ENCODE results near the gene DAB2.

The DAB2 gene

DNA sequence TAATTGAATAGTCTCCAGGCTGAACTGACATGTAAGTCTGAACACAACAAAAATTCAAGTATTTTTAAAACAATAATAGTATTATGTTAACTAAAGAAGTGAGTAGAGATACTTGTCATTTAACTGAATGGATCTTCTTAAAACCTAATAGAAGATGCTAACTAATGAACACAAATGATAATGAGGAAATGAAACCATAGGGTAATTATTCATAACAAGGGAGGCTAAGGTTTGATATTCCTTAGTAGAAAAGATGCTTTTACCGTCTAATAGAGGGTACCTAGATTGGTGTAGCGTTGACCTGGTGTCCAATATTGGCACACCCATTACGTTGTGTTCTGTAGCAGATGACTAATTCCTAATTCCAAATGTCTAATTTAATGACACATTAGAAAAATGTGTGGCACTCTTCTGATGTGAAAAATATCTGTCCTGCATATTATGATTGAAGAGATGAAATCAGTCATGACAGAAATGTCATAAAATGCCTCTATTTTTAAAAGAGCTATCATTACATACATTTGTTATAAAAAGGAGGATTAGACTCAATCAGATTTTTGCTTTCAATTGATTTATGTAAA, 14.9 kb upstream of the DAB2 start:
- Histone ChIP-seq H3K36me3 (ENCODE audit: control insufficient read depth in 2 of 2, insufficient read depth in 2 of 2, low read length in 2 of 2) (no peaks in the 10 kb centered on the region), H3K27me3 (ENCODE audit: control insufficient read depth in 2 of 2, insufficient read depth in 2 of 2, low read length in 2 of 2) (no peaks in the 10 kb centered on the region), H3K27ac (ENCODE audit: low read depth in 2 of 2, low read length in 2 of 2) (no peak overlapping the region), H3K9ac (ENCODE audit: low read depth in 1 of 2, low read length in 2 of 2) (no peak overlapping the region), H3K4me1 (ENCODE audit: control insufficient read depth in 2 of 2, insufficient read depth in 2 of 2, low read length in 2 of 2) (peaks cover 0 to 9% of the 10 kb centered on the region in 2 donors), H3K4me3 (ENCODE audit: low read length in 2 of 2) (no peak overlapping the region), H3K9me3 (ENCODE audit: control insufficient read depth in 2 of 2, low read length in 2 of 2) (no peaks in the 10 kb centered on the region)

DNA sequence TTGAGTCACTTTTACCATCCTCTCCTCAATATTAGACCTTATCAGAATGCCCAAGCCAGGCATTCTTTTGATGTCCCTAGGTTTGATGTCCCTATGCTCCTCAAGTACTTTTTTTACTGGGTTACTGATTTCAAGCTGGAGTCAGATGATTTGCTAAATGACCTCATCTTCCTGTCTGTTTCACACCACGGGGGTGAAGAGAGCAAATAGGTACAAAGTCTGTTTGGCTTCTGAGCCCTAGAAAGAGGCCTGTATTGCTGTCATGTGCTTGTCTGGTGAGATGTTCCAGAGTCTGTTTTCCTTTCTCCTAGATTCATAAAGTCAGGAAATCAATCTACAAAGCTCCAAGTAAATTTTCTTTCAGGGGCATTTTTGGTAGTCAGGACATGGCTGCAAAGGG, 12.7 kb upstream of the DAB2 start:
- Histone ChIP-seq H3K27ac (ENCODE audit: low read depth in 2 of 2, low read length in 2 of 2) (peak overlapping the region; percentile 27 to 71), H3K4me3 (ENCODE audit: low read length in 2 of 2) (no peak overlapping the region), H3K27me3 (ENCODE audit: control insufficient read depth in 2 of 2, insufficient read depth in 2 of 2, low read length in 2 of 2) (no peaks in the 10 kb centered on the region), H3K4me1 (ENCODE audit: control insufficient read depth in 2 of 2, insufficient read depth in 2 of 2, low read length in 2 of 2) (peaks cover 0 to 22% of the 10 kb centered on the region in 2 donors), H3K36me3 (ENCODE audit: control insufficient read depth in 2 of 2, insufficient read depth in 2 of 2, low read length in 2 of 2) (no peaks in the 10 kb centered on the region), H3K9ac (ENCODE audit: low read depth in 1 of 2, low read length in 2 of 2) (no peak overlapping the region), H3K9me3 (ENCODE audit: control insufficient read depth in 2 of 2, low read length in 2 of 2) (no peaks in the 10 kb centered on the region)

DNA sequence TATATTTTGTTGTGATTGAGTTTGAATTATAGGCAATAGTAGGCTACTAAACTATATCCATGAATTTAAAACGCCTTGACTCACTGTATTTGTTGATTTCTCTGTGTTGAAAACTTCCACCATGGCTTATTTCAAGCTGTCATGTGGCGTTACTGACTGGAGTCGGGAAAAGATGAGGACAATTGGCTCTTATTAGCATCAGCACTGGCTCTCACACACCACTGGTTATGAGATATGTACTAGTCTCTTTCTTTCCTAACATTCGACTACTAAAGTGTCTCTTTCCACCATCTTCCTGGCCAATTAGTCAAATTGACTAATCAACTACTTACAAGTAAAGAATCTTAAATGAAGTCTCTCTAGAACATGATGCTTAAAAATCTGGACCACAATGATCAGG, 9.1 kb upstream of the DAB2 start:
- Histone ChIP-seq H3K9me3 (ENCODE audit: control insufficient read depth in 2 of 2, low read length in 2 of 2) (no peaks in the 10 kb centered on the region), H3K9ac (ENCODE audit: low read depth in 1 of 2, low read length in 2 of 2) (no peak overlapping the region), H3K4me1 (ENCODE audit: control insufficient read depth in 2 of 2, insufficient read depth in 2 of 2, low read length in 2 of 2) (peaks cover 0 to 22% of the 10 kb centered on the region in 2 donors), H3K27me3 (ENCODE audit: control insufficient read depth in 2 of 2, insufficient read depth in 2 of 2, low read length in 2 of 2) (peaks cover 0 to 2% of the 10 kb centered on the region in 2 donors), H3K27ac (ENCODE audit: low read depth in 2 of 2, low read length in 2 of 2) (peak overlapping the region; percentile 61 to 65), H3K36me3 (ENCODE audit: control insufficient read depth in 2 of 2, insufficient read depth in 2 of 2, low read length in 2 of 2) (no peaks in the 10 kb centered on the region), H3K4me3 (ENCODE audit: low read length in 2 of 2) (no peak overlapping the region)

DNA sequence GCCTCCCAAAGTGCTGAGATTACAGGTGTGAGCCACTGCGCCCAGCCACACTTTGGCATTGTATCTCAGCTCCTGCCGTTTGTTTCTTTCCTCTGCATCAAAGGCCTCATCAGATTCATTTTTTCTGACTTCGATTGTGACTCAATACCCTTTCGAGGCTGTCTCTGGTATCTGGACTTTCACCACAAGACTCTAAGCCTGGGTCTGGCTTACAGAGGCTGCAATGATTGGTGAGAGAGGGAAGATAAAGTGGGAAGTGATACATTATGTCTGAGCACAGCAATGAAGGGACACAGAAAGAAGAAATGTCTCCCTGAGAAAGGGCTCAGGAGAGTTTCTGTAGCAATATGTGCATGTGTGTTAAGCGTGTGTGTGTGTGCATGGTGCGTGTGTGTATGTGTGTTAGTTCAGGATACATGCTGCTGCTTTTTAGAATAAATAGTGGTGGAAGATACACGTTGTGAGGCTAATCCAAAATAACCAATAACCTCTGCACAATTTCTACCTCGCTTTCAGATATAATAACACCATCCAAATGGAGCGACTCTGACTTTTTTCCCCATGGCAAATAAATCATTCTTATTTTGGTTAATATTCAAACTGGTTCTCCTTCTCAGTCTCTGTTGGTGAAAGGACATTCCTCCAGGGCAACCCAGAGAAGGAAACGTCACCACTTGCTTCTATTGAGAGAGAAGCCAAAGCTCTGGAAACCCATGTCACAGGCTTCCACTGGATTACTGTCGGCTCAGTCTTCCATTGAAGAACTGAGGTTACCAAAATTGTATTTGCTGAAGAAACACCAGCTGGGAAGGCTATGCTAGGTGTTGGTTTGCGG, 8.1 kb upstream of the DAB2 start:
- H3K36me3 ChIP-seq (ENCODE audit: control insufficient read depth in 2 of 2, insufficient read depth in 2 of 2, low read length in 2 of 2), result no peaks in the 10 kb centered on the region
- no peak overlapping the region for H3K9ac ChIP-seq (ENCODE audit: low read depth in 1 of 2, low read length in 2 of 2)
- H3K9me3 ChIP-seq (ENCODE audit: control insufficient read depth in 2 of 2, low read length in 2 of 2), result no peaks in the 10 kb centered on the region
- peak overlapping the region; percentile 61 to 65 for H3K27ac ChIP-seq (ENCODE audit: low read depth in 2 of 2, low read length in 2 of 2)
- H3K27me3 ChIP-seq (ENCODE audit: control insufficient read depth in 2 of 2, insufficient read depth in 2 of 2, low read length in 2 of 2), result peaks cover 0 to 2% of the 10 kb centered on the region in 2 donors
- H3K4me3 ChIP-seq (ENCODE audit: low read length in 2 of 2), result no peak overlapping the region
- peaks cover 0 to 22% of the 10 kb centered on the region in 2 donors for H3K4me1 ChIP-seq (ENCODE audit: control insufficient read depth in 2 of 2, insufficient read depth in 2 of 2, low read length in 2 of 2)

DNA sequence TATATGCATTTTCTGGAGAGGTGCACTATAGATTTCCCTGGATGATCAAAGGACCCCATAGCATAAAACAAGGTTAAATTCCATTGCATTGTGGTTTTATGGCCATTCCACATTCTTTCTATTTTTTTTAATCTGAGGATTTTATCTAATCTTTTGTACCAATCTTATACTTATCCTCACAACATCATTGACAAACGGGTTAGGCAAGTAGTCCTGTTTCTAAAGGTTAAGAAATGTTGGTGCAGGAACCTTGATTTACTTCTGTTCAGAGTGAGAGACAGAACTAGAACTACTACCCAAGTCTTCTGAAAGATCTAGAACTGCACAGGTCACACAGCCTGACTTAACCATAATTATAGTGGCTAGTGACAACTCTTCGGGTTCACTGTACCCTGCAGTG, 5.7 kb upstream of the DAB2 start:
- H3K9me3 ChIP-seq (ENCODE audit: control insufficient read depth in 2 of 2, low read length in 2 of 2), result no peaks in the 10 kb centered on the region
- H3K27ac ChIP-seq (ENCODE audit: low read depth in 2 of 2, low read length in 2 of 2), result no peak overlapping the region
- no peak overlapping the region for H3K4me3 ChIP-seq (ENCODE audit: low read length in 2 of 2)
- no peak overlapping the region for H3K9ac ChIP-seq (ENCODE audit: low read depth in 1 of 2, low read length in 2 of 2)
- H3K36me3 ChIP-seq (ENCODE audit: control insufficient read depth in 2 of 2, insufficient read depth in 2 of 2, low read length in 2 of 2), result no peaks in the 10 kb centered on the region
- H3K27me3 ChIP-seq (ENCODE audit: control insufficient read depth in 2 of 2, insufficient read depth in 2 of 2, low read length in 2 of 2), result peaks cover 0 to 2% of the 10 kb centered on the region in 2 donors
- H3K4me1 ChIP-seq (ENCODE audit: control insufficient read depth in 2 of 2, insufficient read depth in 2 of 2, low read length in 2 of 2), result peaks cover 6 to 27% of the 10 kb centered on the region in 2 donors

DNA sequence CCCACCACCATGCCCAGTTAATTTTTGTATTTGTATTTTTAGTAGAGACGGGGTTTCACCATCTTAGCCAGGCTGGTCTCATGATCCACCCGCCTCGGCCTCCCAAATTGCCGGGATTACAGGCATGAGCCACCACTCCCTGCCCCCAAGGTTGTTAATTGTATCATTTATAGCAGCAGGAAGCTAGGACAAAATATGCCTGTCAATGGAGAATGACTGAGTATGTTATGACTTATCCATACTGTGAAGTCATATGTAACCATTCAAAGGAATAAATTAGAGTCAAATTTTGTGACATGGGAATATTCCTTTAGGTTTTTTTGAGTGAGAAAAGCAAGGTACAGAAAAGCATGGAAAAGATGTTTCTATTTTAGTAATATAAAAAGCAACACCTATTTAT, 3.9 kb upstream of the DAB2 start:
- Histone ChIP-seq H3K27me3 (ENCODE audit: control insufficient read depth in 2 of 2, insufficient read depth in 2 of 2, low read length in 2 of 2) (peaks cover 0 to 2% of the 10 kb centered on the region in 2 donors), H3K36me3 (ENCODE audit: control insufficient read depth in 2 of 2, insufficient read depth in 2 of 2, low read length in 2 of 2) (no peaks in the 10 kb centered on the region), H3K9ac (ENCODE audit: low read depth in 1 of 2, low read length in 2 of 2) (no peak overlapping the region), H3K4me3 (ENCODE audit: low read length in 2 of 2) (no peak overlapping the region), H3K4me1 (ENCODE audit: control insufficient read depth in 2 of 2, insufficient read depth in 2 of 2, low read length in 2 of 2) (peaks cover 6 to 26% of the 10 kb centered on the region in 2 donors), H3K27ac (ENCODE audit: low read depth in 2 of 2, low read length in 2 of 2) (no peak overlapping the region), H3K9me3 (ENCODE audit: control insufficient read depth in 2 of 2, low read length in 2 of 2) (no peaks in the 10 kb centered on the region)

DNA sequence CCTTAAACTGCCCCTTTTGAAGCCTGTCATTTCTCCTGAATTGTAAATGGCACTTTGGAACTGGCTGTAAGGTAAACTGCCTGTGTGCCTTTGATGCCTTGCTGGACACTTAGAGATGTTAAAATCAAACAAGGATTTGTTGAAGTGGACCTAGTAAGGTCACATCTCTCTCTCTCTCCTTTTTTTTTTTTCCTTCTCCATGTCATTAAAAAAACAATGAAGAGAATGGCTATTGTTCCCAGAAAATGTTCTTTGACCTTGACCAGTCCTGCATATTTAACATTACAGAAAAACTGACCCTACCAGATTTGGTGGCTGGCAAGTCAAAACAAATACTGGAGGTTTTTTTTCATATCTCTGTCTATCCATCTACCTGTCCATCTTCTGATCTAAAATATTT, 2.9 kb upstream of the DAB2 start:
- Histone ChIP-seq H3K4me1 (ENCODE audit: control insufficient read depth in 2 of 2, insufficient read depth in 2 of 2, low read length in 2 of 2) (peaks cover 13 to 28% of the 10 kb centered on the region in 2 donors), H3K4me3 (ENCODE audit: low read length in 2 of 2) (no peak overlapping the region), H3K9ac (ENCODE audit: low read depth in 1 of 2, low read length in 2 of 2) (no peak overlapping the region), H3K36me3 (ENCODE audit: control insufficient read depth in 2 of 2, insufficient read depth in 2 of 2, low read length in 2 of 2) (no peaks in the 10 kb centered on the region), H3K9me3 (ENCODE audit: control insufficient read depth in 2 of 2, low read length in 2 of 2) (no peaks in the 10 kb centered on the region), H3K27me3 (ENCODE audit: control insufficient read depth in 2 of 2, insufficient read depth in 2 of 2, low read length in 2 of 2) (peaks cover 0 to 2% of the 10 kb centered on the region in 2 donors), H3K27ac (ENCODE audit: low read depth in 2 of 2, low read length in 2 of 2) (peak overlapping the region in 1 of 2 donors; percentile 27)

DNA sequence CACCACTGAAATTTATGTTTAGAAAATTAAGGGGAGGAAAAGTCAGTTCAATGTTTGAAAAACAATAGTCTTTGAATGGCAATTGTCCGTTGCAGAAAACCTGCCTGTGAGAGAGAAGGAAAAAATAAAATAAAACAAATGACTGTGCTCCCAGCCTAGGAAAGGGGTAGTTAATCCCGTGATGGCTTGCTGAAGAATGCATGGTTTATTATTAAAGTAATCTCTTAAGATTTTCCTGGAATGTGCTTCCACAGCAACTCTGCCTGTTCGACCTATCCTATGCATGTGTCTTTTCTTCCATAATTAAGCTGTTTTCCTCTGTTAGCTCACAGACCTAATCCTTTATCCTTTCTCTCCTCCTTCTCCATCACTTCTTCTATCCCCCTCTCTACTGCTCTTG, 2.4 kb upstream of the DAB2 start:
- no peaks in the 10 kb centered on the region for H3K9me3 ChIP-seq (ENCODE audit: control insufficient read depth in 2 of 2, low read length in 2 of 2)
- no peaks in the 10 kb centered on the region for H3K36me3 ChIP-seq (ENCODE audit: control insufficient read depth in 2 of 2, insufficient read depth in 2 of 2, low read length in 2 of 2)
- H3K9ac ChIP-seq (ENCODE audit: low read depth in 1 of 2, low read length in 2 of 2), result no peak overlapping the region
- H3K27ac ChIP-seq (ENCODE audit: low read depth in 2 of 2, low read length in 2 of 2), result peak overlapping the region in 1 of 2 donors; percentile 27
- no peak overlapping the region for H3K4me3 ChIP-seq (ENCODE audit: low read length in 2 of 2)
- peaks cover 13 to 30% of the 10 kb centered on the region in 2 donors for H3K4me1 ChIP-seq (ENCODE audit: control insufficient read depth in 2 of 2, insufficient read depth in 2 of 2, low read length in 2 of 2)
- peaks cover 0 to 2% of the 10 kb centered on the region in 2 donors for H3K27me3 ChIP-seq (ENCODE audit: control insufficient read depth in 2 of 2, insufficient read depth in 2 of 2, low read length in 2 of 2)

DNA sequence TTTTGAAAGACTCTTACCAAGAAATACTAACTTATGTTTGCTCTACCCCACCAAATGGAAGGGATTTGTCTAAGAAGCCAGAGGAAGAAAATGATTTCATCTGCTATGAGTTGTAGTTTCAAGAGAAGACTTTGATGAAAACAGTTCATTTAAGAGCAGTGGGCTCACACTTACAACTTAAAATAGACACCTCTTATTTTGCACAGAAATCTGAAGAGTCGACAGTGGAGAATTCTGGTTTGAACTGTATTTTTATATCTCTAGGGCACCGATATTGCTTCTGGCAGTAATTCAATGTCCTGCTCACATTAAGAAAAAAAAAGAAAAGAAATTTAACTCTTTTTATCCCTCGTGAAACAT, 1.9 kb upstream of the DAB2 start:
- H3K9ac ChIP-seq (ENCODE audit: low read depth in 1 of 2, low read length in 2 of 2), result peak overlapping the region in 1 of 2 donors; percentile 52
- H3K9me3 ChIP-seq (ENCODE audit: control insufficient read depth in 2 of 2, low read length in 2 of 2), result no peaks in the 10 kb centered on the region
- H3K4me1 ChIP-seq (ENCODE audit: control insufficient read depth in 2 of 2, insufficient read depth in 2 of 2, low read length in 2 of 2), result peaks cover 13 to 30% of the 10 kb centered on the region in 2 donors
- no peaks in the 10 kb centered on the region for H3K36me3 ChIP-seq (ENCODE audit: control insufficient read depth in 2 of 2, insufficient read depth in 2 of 2, low read length in 2 of 2)
- H3K27ac ChIP-seq (ENCODE audit: low read depth in 2 of 2, low read length in 2 of 2), result peak overlapping the region; percentile 23 to 25
- peaks cover 0 to 2% of the 10 kb centered on the region in 2 donors for H3K27me3 ChIP-seq (ENCODE audit: control insufficient read depth in 2 of 2, insufficient read depth in 2 of 2, low read length in 2 of 2)
- H3K4me3 ChIP-seq (ENCODE audit: low read length in 2 of 2), result no peak overlapping the region

DNA sequence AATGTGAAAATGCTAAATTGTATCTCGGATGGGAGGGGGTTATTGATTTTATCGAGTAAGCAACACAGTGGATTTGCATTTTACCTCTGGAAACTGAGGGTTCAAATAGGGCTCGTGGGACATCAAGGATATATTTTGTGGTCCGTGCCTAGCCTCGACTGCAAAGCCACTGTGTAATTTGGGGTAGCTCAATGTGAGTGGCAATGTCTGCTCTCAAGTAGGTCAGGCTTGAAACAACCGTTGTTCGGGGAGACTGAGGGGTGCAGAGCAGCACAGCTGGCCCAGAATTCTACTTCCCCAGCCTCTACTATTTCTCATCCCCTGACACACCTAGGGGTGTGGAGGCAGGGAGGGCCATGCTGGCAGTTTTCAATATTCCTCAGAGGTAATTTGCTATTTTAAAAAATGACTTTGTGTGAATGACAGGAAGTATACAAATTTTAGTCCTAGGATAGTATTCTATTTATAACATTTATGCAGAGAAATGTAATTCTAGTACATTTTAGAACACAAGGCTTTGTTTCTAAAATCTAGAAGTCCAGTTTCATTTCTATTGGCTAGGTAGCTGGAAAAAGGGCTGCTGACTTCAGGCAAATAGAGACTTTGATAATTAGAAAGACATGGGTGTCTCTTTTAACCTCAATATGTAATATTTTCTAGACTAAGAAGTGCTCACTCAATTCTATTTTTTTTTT, 1.4 kb upstream of the DAB2 start:
- peak overlapping the region; percentile 25 to 58 for H3K27ac ChIP-seq (ENCODE audit: low read depth in 2 of 2, low read length in 2 of 2)
- H3K27me3 ChIP-seq (ENCODE audit: control insufficient read depth in 2 of 2, insufficient read depth in 2 of 2, low read length in 2 of 2), result peaks cover 0 to 2% of the 10 kb centered on the region in 2 donors
- H3K9ac ChIP-seq (ENCODE audit: low read depth in 1 of 2, low read length in 2 of 2), result peak overlapping the region in 1 of 2 donors; percentile 45
- H3K4me3 ChIP-seq (ENCODE audit: low read length in 2 of 2), result no peak overlapping the region
- no peaks in the 10 kb centered on the region for H3K9me3 ChIP-seq (ENCODE audit: control insufficient read depth in 2 of 2, low read length in 2 of 2)
- H3K4me1 ChIP-seq (ENCODE audit: control insufficient read depth in 2 of 2, insufficient read depth in 2 of 2, low read length in 2 of 2), result peaks cover 13 to 30% of the 10 kb centered on the region in 2 donors
- no peaks in the 10 kb centered on the region for H3K36me3 ChIP-seq (ENCODE audit: control insufficient read depth in 2 of 2, insufficient read depth in 2 of 2, low read length in 2 of 2)
